ENCODE measurements around the gene TAS2R3. TPM values are rescaled to one million over a fixed set of nuclear protein-coding genes. Genes with fewer than 3 reads are reported as not detected.

The TAS2R3 gene
- total and polyA plus RNA-seq, 9 of the 15 experiments (the other 6 are each of a cell fraction or from before 2014, with no cell fraction given) = 0.37 to 1.9 (median 1.2) TPM; not detected in 2

DNA sequence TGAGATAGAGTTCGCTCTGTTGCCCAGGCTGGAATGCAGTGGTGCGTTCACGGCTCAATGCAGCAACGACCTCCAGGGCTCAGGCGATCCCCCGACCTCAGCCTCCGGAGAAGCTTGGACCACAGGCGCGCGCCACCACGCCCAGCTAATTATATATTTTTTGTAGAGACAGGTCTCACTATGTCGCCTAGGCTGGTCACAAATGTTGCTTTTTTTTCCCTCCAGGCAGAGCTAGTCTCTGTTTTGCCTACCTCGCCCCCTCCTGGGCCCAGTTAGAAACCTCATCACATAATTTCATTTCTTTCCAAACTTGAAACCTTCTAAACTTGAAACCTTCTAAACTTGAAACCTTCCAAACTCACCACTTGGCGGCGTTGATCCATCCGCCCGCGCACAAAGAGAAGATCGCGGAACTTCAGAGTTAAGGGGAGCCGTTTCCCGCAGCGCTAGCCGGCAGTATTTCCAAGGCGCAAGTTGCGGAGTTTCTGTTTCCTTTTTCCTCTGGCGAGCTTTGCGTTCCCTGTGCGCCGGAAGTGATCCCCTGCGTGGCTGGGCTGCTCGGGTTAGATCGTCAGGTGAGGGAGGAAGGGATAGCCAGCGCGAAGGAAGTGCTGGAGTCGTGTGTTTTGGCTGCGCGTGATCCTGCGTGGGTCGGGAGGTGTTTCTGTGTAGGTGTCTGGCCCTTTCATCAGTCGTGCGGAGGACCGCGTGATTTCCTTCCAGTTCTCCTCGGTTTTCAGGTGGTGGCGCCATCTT, 25.9 kb upstream of the TAS2R3 start, which contains the start of gene SSBP1 (continued):
- peak; percentile 97 for TF ChIP-seq RBFOX2 (IDR thresholded peaks at IDR 0.05; ENCODE audit: low read depth, low read length)
- TF ChIP-seq CXXC5 (CRISPR knock-in tag; IDR thresholded peaks at IDR 0.05) = peak; percentile 100
- TF ChIP-seq FOXJ3 (CRISPR knock-in tag; IDR thresholded peaks at IDR 0.05) = no peak
- TF ChIP-seq KLF10 (CRISPR knock-in tag; IDR thresholded peaks at IDR 0.05) = no peak; the same call in 1 of the 2 replicates
- TF ChIP-seq, protein P1, sequence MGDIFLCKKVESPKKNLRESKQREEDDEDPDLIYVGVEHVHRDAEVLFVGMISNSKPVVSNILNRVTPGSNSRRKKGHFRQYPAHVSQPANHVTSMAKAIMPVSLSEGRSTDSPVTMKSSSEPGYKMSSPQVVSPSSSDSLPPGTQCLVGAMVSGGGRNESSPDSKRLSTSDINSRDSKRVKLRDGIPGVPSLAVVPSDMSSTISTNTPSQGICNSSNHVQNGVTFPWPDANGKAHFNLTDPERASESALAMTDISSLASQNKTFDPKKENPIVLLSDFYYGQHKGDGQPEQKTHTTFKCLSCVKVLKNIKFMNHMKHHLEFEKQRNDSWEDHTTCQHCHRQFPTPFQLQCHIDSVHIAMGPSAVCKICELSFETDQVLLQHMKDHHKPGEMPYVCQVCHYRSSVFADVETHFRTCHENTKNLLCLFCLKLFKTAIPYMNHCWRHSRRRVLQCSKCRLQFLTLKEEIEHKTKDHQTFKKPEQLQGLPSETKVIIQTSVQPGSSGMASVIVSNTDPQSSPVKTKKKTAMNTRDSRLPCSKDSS (IDR thresholded peaks at IDR 0.05; ENCODE audit: low read depth, partially characterized antibody) = no peak
- TF ChIP-seq, protein P2, sequence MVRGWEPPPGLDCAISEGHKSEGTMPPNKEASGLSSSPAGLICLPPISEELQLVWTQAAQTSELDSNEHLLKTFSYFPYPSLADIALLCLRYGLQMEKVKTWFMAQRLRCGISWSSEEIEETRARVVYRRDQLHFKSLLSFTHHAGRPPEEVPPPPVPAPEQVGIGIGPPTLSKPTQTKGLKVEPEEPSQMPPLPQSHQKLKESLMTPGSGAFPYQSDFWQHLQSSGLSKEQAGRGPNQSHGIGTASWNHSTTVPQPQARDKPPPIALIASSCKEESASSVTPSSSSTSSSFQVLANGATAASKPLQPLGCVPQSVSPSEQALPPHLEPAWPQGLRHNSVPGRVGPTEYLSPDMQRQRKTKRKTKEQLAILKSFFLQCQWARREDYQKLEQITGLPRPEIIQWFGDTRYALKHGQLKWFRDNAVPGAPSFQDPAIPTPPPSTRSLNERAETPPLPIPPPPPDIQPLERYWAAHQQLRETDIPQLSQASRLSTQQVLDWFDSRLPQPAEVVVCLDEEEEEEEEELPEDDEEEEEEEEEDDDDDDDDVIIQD (CRISPR knock-in tag; IDR thresholded peaks at IDR 0.05) = 0 out of 2 replicates have a peak, but pooled peaks have one; percentile 64
- peak; percentile 76; the same call in 1 of the 2 replicates for TF ChIP-seq ILF3 (IDR thresholded peaks at IDR 0.05; ENCODE audit: borderline replicate concordance)
- peak; percentile 99 for TF ChIP-seq KAT7 (CRISPR knock-in tag; IDR thresholded peaks at IDR 0.05; ENCODE audit: borderline replicate concordance)
- TF ChIP-seq GABPA (tag; conservative IDR thresholded peaks at IDR 0.05; ENCODE audit: low read depth) = peak; percentile 100
- TF ChIP-seq, protein P3, sequence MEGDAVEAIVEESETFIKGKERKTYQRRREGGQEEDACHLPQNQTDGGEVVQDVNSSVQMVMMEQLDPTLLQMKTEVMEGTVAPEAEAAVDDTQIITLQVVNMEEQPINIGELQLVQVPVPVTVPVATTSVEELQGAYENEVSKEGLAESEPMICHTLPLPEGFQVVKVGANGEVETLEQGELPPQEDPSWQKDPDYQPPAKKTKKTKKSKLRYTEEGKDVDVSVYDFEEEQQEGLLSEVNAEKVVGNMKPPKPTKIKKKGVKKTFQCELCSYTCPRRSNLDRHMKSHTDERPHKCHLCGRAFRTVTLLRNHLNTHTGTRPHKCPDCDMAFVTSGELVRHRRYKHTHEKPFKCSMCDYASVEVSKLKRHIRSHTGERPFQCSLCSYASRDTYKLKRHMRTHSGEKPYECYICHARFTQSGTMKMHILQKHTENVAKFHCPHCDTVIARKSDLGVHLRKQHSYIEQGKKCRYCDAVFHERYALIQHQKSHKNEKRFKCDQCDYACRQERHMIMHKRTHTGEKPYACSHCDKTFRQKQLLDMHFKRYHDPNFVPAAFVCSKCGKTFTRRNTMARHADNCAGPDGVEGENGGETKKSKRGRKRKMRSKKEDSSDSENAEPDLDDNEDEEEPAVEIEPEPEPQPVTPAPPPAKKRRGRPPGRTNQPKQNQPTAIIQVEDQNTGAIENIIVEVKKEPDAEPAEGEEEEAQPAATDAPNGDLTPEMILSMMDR (IDR thresholded peaks at IDR 0.05 in 2 of 3, conservative IDR thresholded peaks at IDR 0.05 in 1 of 3; ENCODE audit: insufficient read depth in 2 of 3, low read depth in 1 of 3, low read length in 3 of 3) = peak; percentile 96 to 99 (median 98)
- TF ChIP-seq RAD51 (IDR thresholded peaks at IDR 0.05; ENCODE audit: borderline replicate concordance, low read depth) = peak; percentile 47; the same call in 1 of the 2 replicates
- TF ChIP-seq, protein P4, sequence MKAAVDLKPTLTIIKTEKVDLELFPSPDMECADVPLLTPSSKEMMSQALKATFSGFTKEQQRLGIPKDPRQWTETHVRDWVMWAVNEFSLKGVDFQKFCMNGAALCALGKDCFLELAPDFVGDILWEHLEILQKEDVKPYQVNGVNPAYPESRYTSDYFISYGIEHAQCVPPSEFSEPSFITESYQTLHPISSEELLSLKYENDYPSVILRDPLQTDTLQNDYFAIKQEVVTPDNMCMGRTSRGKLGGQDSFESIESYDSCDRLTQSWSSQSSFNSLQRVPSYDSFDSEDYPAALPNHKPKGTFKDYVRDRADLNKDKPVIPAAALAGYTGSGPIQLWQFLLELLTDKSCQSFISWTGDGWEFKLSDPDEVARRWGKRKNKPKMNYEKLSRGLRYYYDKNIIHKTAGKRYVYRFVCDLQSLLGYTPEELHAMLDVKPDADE (conservative IDR thresholded peaks at IDR 0.05; ENCODE audit: control insufficient read depth, low read depth, low read length) = peak; percentile 87
- TF ChIP-seq ERF (CRISPR knock-in tag; IDR thresholded peaks at IDR 0.05) = peak; percentile 94
- TF ChIP-seq KHSRP (IDR thresholded peaks at IDR 0.05) = peak; percentile 69
- TF ChIP-seq HNRNPH1 (optimal IDR thresholded peaks at IDR 0.05; ENCODE audit: low read depth, low read length) = no peak
- TF ChIP-seq MAFF (IDR thresholded peaks at IDR 0.05; ENCODE audit: low read length) = no peak
- peak; percentile 88; the same call in 1 of the 2 replicates for TF ChIP-seq DNMT1 (IDR thresholded peaks at IDR 0.05)
- peak; percentile 53; the same call in 1 of the 2 replicates for TF ChIP-seq HIVEP1 (CRISPR knock-in tag; IDR thresholded peaks at IDR 0.05)
- TF ChIP-seq MYBL2 (IDR thresholded peaks at IDR 0.05; ENCODE audit: low read depth) = peak; percentile 59; the same call in 1 of the 2 replicates
- no peak for TF ChIP-seq MYBL2 (CRISPR knock-in tag; IDR thresholded peaks at IDR 0.05; ENCODE audit: borderline replicate concordance)
